ENCODE measurements around the gene DNAJC11.
"Not testable (repeated sequence)": the region's sequence is repeated elsewhere in the genome, so short reads cannot be mapped to it uniquely, and the experiment has no call there.

Gene DNAJC11

GRCh38 chr1:6723621-6724428, 22.2 kb upstream of the DNAJC11 start:
- no peak overlapping the region for H3K4me3 Mint-ChIP-seq
- no peak for DNase-seq
- no peak for ATAC-seq
- H3K36me3 Mint-ChIP-seq (ENCODE audit: low read depth): no peaks in the 10 kb centered on the region
- no peak overlapping the region for H3K27ac Mint-ChIP-seq
- no peaks in the 10 kb centered on the region for H3K9me3 Mint-ChIP-seq
- peaks cover 6% of the 10 kb centered on the region for H3K27me3 Mint-ChIP-seq
- H3K4me1 Mint-ChIP-seq: no peaks in the 10 kb centered on the region

- Mint-ChIP-seq H3K4me1 (no peaks in the 10 kb centered on the region), H3K27ac (no peak overlapping the region), H3K4me3 (no peak overlapping the region), H3K36me3 (ENCODE audit: low read depth) (peaks cover 5% of the 10 kb centered on the region), H3K9me3 (peaks cover 12% of the 10 kb centered on the region), H3K27me3 (peaks cover 11% of the 10 kb centered on the region)
- ATAC-seq (no peak), DNase-seq (no peak)
Measured at GRCh38 chr1:6711174-6711573, 9.6 kb upstream of the DNAJC11 start.

- Mint-ChIP-seq H3K4me1 (peaks cover 19% of the 10 kb centered on the region), H3K27ac (no peak overlapping the region), H3K9me3 (no peaks in the 10 kb centered on the region), H3K27me3 (peaks cover 2% of the 10 kb centered on the region), H3K4me3 (no peak overlapping the region), H3K36me3 (ENCODE audit: low read depth) (peaks cover 1% of the 10 kb centered on the region)
- ATAC-seq: no peak
- DNase-seq: no peak
Measured at GRCh38 chr1:6704746-6705145, 3.1 kb upstream of the DNAJC11 start.

- Mint-ChIP-seq H3K27me3 (peaks cover 2% of the 10 kb centered on the region), H3K36me3 (ENCODE audit: low read depth) (peaks cover 5% of the 10 kb centered on the region), H3K4me1 (peaks cover 31% of the 10 kb centered on the region), H3K9me3 (no peaks in the 10 kb centered on the region), H3K4me3 (no peak overlapping the region), H3K27ac (peak overlapping the region; percentile 93)
- ATAC-seq: no peak
- no peak for DNase-seq
Measured at GRCh38 chr1:6703016-6703415, 1.4 kb upstream of the DNAJC11 start.

GRCh38 chr1:6700853-6701436, 671 bp downstream of the DNAJC11 start:
- H3K36me3 Mint-ChIP-seq (ENCODE audit: low read depth): peaks cover 6% of the 10 kb centered on the region
- ATAC-seq (no peak), DNase-seq (no peak)
- peak overlapping the region; percentile 90 for H3K4me3 Mint-ChIP-seq
- H3K4me1 Mint-ChIP-seq: peaks cover 34% of the 10 kb centered on the region
- peak overlapping the region; percentile 92 for H3K27ac Mint-ChIP-seq
- H3K27me3 Mint-ChIP-seq: no peaks in the 10 kb centered on the region
- H3K9me3 Mint-ChIP-seq: no peaks in the 10 kb centered on the region

- DNase-seq; H3K36me3 Mint-ChIP-seq (ENCODE audit: low read depth); H3K27me3 Mint-ChIP-seq; H3K9me3 Mint-ChIP-seq; ATAC-seq: not testable (repeated sequence)
- peaks cover 34% of the 10 kb centered on the region for H3K4me1 Mint-ChIP-seq
- H3K4me3 Mint-ChIP-seq: peak overlapping the region; percentile 90
- peak overlapping the region; percentile 92 for H3K27ac Mint-ChIP-seq
Measured at GRCh38 chr1:6699915-6700314, 1.7 kb downstream of the DNAJC11 start.

- Mint-ChIP-seq H3K36me3 (ENCODE audit: low read depth) (peaks cover 10% of the 10 kb centered on the region), H3K4me3 (no peak overlapping the region)
Measured at GRCh38 chr1:6695868-6696267, 5.7 kb downstream of the DNAJC11 start.

GRCh38 chr1:6694121-6694713, 7.4 kb downstream of the DNAJC11 start:
- peaks cover 12% of the 10 kb centered on the region for H3K36me3 Mint-ChIP-seq (ENCODE audit: low read depth)
- H3K27me3 Mint-ChIP-seq: no peaks in the 10 kb centered on the region
- no peak for DNase-seq
- no peak for ATAC-seq
- H3K4me1 Mint-ChIP-seq: peaks cover 17% of the 10 kb centered on the region
- H3K9me3 Mint-ChIP-seq: no peaks in the 10 kb centered on the region
- H3K27ac Mint-ChIP-seq: no peak overlapping the region
- no peak overlapping the region for H3K4me3 Mint-ChIP-seq

More at GRCh38 chr1:6695868-6696267, 5.7 kb downstream of the DNAJC11 start:
- Mint-ChIP-seq H3K27ac (no peak overlapping the region), H3K4me1 (peaks cover 30% of the 10 kb centered on the region), H3K27me3 (no peaks in the 10 kb centered on the region), H3K9me3 (no peaks in the 10 kb centered on the region)
- no peak for ATAC-seq
- no peak for DNase-seq

GRCh38 chr1:6692956-6693355, 8.7 kb downstream of the DNAJC11 start:
- Mint-ChIP-seq H3K4me1 (peaks cover 18% of the 10 kb centered on the region), H3K27me3 (no peaks in the 10 kb centered on the region), H3K27ac (no peak overlapping the region), H3K36me3 (ENCODE audit: low read depth) (peaks cover 8% of the 10 kb centered on the region), H3K4me3 (no peak overlapping the region), H3K9me3 (no peaks in the 10 kb centered on the region)
- ATAC-seq (no peak), DNase-seq (no peak)

GRCh38 chr1:6691507-6691906, 10.1 kb downstream of the DNAJC11 start:
- no peaks in the 10 kb centered on the region for H3K9me3 Mint-ChIP-seq
- ATAC-seq: no peak
- H3K4me3 Mint-ChIP-seq: no peak overlapping the region
- no peak overlapping the region for H3K27ac Mint-ChIP-seq
- H3K4me1 Mint-ChIP-seq: peaks cover 18% of the 10 kb centered on the region
- H3K36me3 Mint-ChIP-seq (ENCODE audit: low read depth): peaks cover 11% of the 10 kb centered on the region
- no peak for DNase-seq
- H3K27me3 Mint-ChIP-seq: no peaks in the 10 kb centered on the region

- H3K27me3 Mint-ChIP-seq: no peaks in the 10 kb centered on the region
- peaks cover 11% of the 10 kb centered on the region for H3K36me3 Mint-ChIP-seq (ENCODE audit: low read depth)
- peaks cover 18% of the 10 kb centered on the region for H3K4me1 Mint-ChIP-seq
- DNase-seq (no peak), ATAC-seq (no peak)
- H3K27ac Mint-ChIP-seq: no peak overlapping the region
- H3K4me3 Mint-ChIP-seq: no peak overlapping the region
- no peaks in the 10 kb centered on the region for H3K9me3 Mint-ChIP-seq
Measured at GRCh38 chr1:6690186-6690585, 11.4 kb downstream of the DNAJC11 start.

- Mint-ChIP-seq H3K4me1 (peaks cover 23% of the 10 kb centered on the region), H3K36me3 (ENCODE audit: low read depth) (peaks cover 11% of the 10 kb centered on the region), H3K27ac (no peak overlapping the region), H3K27me3 (no peaks in the 10 kb centered on the region), H3K4me3 (no peak overlapping the region), H3K9me3 (no peaks in the 10 kb centered on the region)
- no peak for DNase-seq
- no peak for ATAC-seq
Measured at GRCh38 chr1:6688757-6689156, 12.9 kb downstream of the DNAJC11 start.

- Mint-ChIP-seq H3K4me3 (no peak overlapping the region), H3K36me3 (ENCODE audit: low read depth) (peaks cover 14% of the 10 kb centered on the region), H3K9me3 (no peaks in the 10 kb centered on the region), H3K27me3 (no peaks in the 10 kb centered on the region), H3K27ac (no peak overlapping the region), H3K4me1 (peaks cover 29% of the 10 kb centered on the region)
- ATAC-seq: no peak
- DNase-seq: no peak
Measured at GRCh38 chr1:6688001-6688400, 13.6 kb downstream of the DNAJC11 start.

GRCh38 chr1:6686294-6686693, 15.3 kb downstream of the DNAJC11 start:
- Mint-ChIP-seq H3K4me1 (peaks cover 28% of the 10 kb centered on the region), H3K9me3 (no peaks in the 10 kb centered on the region), H3K27me3 (no peaks in the 10 kb centered on the region), H3K27ac (no peak overlapping the region), H3K36me3 (ENCODE audit: low read depth) (peaks cover 11% of the 10 kb centered on the region), H3K4me3 (no peak overlapping the region)
- no peak for ATAC-seq
- no peak for DNase-seq

- Mint-ChIP-seq H3K4me3 (no peak overlapping the region), H3K4me1 (peaks cover 24% of the 10 kb centered on the region), H3K27me3 (no peaks in the 10 kb centered on the region), H3K27ac (no peak overlapping the region), H3K9me3 (no peaks in the 10 kb centered on the region), H3K36me3 (ENCODE audit: low read depth) (peaks cover 14% of the 10 kb centered on the region)
- no peak for ATAC-seq
- no peak for DNase-seq
Measured at GRCh38 chr1:6685381-6685780, 16.2 kb downstream of the DNAJC11 start.
